ENCODE measurements around the gene RGS7BP.

RGS7BP gene

DNA sequence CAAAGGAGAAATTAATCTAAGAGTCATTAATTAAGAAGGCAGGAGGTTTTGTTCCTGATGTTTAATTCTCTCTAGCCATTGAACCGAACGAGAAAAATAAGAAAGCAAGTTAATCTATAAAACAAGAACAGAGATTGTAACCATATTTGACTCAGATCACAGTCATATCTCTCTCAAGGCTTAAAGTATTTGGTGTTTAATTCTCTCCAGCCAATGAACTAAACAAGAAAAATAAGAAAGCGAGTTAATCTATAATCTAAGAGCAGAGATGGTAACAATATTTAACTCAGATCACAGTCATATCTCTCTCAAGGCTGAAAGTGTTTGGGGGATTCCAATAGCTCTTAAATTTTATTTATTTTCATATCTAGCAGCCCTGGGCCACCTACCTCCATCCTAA is 110.1 kb downstream of the RGS7BP start:
- TF ChIP-seq, protein P1, sequence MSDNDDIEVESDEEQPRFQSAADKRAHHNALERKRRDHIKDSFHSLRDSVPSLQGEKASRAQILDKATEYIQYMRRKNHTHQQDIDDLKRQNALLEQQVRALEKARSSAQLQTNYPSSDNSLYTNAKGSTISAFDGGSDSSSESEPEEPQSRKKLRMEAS (IDR thresholded peaks at IDR 0.05): no peak
- TF ChIP-seq CREB1 (IDR thresholded peaks at IDR 0.05; ENCODE audit: low read depth) (no peak), EP300 (IDR thresholded peaks at IDR 0.05; ENCODE audit: borderline replicate concordance) (no peak), CEBPB (IDR thresholded peaks at IDR 0.05) (no peak), TAF1 (IDR thresholded peaks at IDR 0.05; ENCODE audit: low read depth) (no peak), RAD21 (IDR thresholded peaks at IDR 0.05; ENCODE audit: low read depth) (no peak), TEAD4 (IDR thresholded peaks at IDR 0.05) (no peak)

DNA sequence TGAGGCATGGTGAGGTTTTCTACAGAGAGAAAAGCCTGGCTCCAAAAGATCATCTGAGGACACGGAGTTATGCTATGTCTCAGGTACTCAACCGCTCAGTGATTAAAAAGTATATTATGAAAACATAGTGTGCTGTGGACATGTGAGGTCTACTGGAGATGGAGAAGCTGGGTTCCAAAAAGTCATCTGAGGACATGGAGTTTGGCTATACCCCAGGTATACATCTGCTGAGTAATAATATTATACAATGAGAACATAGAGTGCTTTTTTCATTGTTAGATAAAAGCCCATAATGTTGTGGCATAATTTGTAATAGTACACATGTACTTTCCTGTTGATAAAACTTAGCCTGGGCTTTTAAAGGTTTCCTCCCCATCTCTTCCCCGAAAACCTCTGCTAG is 113.8 kb downstream of the RGS7BP start:
- TF ChIP-seq YY1 (IDR thresholded peaks at IDR 0.05; ENCODE audit: low read depth): no peak
- TF ChIP-seq RAD21 (IDR thresholded peaks at IDR 0.05; ENCODE audit: low read depth): no peak
- no peak for TF ChIP-seq TAF1 (IDR thresholded peaks at IDR 0.05; ENCODE audit: low read depth)
- no peak for TF ChIP-seq FOXM1 (IDR thresholded peaks at IDR 0.05; ENCODE audit: borderline replicate concordance, low read depth)
- TF ChIP-seq CEBPB (IDR thresholded peaks at IDR 0.05): no peak
- TF ChIP-seq ZBTB7A (IDR thresholded peaks at IDR 0.05; ENCODE audit: low read depth): no peak
- TF ChIP-seq EGR1 (IDR thresholded peaks at IDR 0.05): no peak
- no peak for TF ChIP-seq TCF12 (IDR thresholded peaks at IDR 0.05; ENCODE audit: low read depth)
- no peak for TF ChIP-seq CREB1 (IDR thresholded peaks at IDR 0.05; ENCODE audit: low read depth)
- TF ChIP-seq NFIC (IDR thresholded peaks at IDR 0.05): no peak
- no peak for TF ChIP-seq EP300 (IDR thresholded peaks at IDR 0.05; ENCODE audit: borderline replicate concordance)
- no peak for TF ChIP-seq TEAD4 (IDR thresholded peaks at IDR 0.05)
- TF ChIP-seq, protein P2, sequence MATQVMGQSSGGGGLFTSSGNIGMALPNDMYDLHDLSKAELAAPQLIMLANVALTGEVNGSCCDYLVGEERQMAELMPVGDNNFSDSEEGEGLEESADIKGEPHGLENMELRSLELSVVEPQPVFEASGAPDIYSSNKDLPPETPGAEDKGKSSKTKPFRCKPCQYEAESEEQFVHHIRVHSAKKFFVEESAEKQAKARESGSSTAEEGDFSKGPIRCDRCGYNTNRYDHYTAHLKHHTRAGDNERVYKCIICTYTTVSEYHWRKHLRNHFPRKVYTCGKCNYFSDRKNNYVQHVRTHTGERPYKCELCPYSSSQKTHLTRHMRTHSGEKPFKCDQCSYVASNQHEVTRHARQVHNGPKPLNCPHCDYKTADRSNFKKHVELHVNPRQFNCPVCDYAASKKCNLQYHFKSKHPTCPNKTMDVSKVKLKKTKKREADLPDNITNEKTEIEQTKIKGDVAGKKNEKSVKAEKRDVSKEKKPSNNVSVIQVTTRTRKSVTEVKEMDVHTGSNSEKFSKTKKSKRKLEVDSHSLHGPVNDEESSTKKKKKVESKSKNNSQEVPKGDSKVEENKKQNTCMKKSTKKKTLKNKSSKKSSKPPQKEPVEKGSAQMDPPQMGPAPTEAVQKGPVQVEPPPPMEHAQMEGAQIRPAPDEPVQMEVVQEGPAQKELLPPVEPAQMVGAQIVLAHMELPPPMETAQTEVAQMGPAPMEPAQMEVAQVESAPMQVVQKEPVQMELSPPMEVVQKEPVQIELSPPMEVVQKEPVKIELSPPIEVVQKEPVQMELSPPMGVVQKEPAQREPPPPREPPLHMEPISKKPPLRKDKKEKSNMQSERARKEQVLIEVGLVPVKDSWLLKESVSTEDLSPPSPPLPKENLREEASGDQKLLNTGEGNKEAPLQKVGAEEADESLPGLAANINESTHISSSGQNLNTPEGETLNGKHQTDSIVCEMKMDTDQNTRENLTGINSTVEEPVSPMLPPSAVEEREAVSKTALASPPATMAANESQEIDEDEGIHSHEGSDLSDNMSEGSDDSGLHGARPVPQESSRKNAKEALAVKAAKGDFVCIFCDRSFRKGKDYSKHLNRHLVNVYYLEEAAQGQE (IDR thresholded peaks at IDR 0.05; ENCODE audit: low read depth): no peak
- TF ChIP-seq, protein P1 (IDR thresholded peaks at IDR 0.05): no peak
- TF ChIP-seq, protein P3, sequence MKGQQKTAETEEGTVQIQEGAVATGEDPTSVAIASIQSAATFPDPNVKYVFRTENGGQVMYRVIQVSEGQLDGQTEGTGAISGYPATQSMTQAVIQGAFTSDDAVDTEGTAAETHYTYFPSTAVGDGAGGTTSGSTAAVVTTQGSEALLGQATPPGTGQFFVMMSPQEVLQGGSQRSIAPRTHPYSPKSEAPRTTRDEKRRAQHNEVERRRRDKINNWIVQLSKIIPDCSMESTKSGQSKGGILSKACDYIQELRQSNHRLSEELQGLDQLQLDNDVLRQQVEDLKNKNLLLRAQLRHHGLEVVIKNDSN (IDR thresholded peaks at IDR 0.05): no peak

DNA sequence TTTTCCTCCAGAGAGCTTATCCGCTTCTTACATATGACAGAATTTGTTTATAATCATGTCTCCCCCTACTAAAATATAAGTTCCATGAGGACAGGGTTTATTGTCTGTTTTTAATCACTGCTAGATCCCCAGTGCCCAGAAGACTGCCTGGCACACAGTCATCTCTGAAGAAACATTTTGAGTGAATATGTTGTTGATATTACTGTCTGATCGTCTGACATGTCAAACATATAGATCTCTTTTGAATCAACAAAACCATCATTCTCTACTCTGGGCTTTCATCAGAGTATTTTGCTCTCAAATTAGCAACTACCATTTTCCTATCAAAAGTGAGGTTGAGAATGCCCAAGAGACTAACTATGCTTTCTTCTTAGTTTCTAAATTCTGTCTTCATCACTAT is 117.2 kb downstream of the RGS7BP start:
- TF ChIP-seq EP300 (IDR thresholded peaks at IDR 0.05; ENCODE audit: borderline replicate concordance): no peak

DNA sequence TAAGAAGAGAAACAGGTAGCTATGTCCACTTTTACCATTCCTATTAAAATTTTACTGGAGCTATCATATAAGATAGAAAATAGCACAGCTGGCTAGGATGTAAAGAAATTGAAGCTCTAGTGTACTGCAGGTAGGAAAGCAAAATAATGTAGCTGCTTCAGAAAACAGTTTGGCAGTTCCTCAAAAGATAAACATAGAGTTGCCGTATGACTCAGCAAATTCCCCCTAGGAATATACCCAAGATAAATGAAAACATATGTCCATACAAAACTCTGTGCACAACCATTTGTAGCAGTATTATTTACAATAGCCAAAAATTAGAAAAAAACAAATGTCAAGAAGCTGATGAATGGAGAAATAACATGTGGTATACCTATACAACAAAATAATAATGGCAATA is 119.9 kb downstream of the RGS7BP start:
- TF ChIP-seq, protein P1 (IDR thresholded peaks at IDR 0.05): no peak
- TF ChIP-seq FOXM1 (IDR thresholded peaks at IDR 0.05; ENCODE audit: borderline replicate concordance, low read depth): no peak
- TF ChIP-seq TCF12 (IDR thresholded peaks at IDR 0.05; ENCODE audit: low read depth): no peak
- no peak for TF ChIP-seq YY1 (IDR thresholded peaks at IDR 0.05; ENCODE audit: low read depth)
- TF ChIP-seq TEAD4 (IDR thresholded peaks at IDR 0.05): no peak
- no peak for TF ChIP-seq EP300 (IDR thresholded peaks at IDR 0.05; ENCODE audit: borderline replicate concordance)
- TF ChIP-seq EGR1 (IDR thresholded peaks at IDR 0.05): no peak
- TF ChIP-seq CEBPB (IDR thresholded peaks at IDR 0.05): no peak
- TF ChIP-seq RAD21 (IDR thresholded peaks at IDR 0.05; ENCODE audit: low read depth): no peak
- TF ChIP-seq ZBTB7A (IDR thresholded peaks at IDR 0.05; ENCODE audit: low read depth): no peak

DNA sequence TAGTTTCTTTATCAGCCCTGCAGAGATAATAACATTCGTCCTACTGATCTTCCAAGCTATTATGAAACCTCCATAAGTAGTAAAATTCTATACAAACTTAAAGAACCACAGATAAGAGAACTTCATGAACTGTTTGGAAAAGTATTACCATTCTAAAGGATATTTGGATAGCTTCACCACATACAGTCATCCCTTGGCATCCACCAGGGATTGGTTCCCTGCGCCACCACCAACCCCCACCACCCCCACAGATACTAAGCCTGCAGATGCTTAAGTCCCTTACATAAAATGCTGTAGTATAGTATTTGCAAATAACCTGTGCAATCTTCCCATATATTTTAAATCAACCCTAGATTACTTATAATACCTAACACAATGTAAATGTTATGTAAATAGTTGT is 123.1 kb downstream of the RGS7BP start:
- TF ChIP-seq, protein P1 (IDR thresholded peaks at IDR 0.05): no peak
- no peak for TF ChIP-seq EGR1 (IDR thresholded peaks at IDR 0.05)
- TF ChIP-seq CEBPB (IDR thresholded peaks at IDR 0.05): no peak
- no peak for TF ChIP-seq EP300 (IDR thresholded peaks at IDR 0.05; ENCODE audit: borderline replicate concordance)
- no peak for TF ChIP-seq CREB1 (IDR thresholded peaks at IDR 0.05; ENCODE audit: low read depth)
- TF ChIP-seq TEAD4 (IDR thresholded peaks at IDR 0.05): no peak
- TF ChIP-seq FOXM1 (IDR thresholded peaks at IDR 0.05; ENCODE audit: borderline replicate concordance, low read depth): no peak
- TF ChIP-seq RAD21 (IDR thresholded peaks at IDR 0.05; ENCODE audit: low read depth): no peak
- no peak for TF ChIP-seq ZBTB7A (IDR thresholded peaks at IDR 0.05; ENCODE audit: low read depth)
- TF ChIP-seq TCF12 (IDR thresholded peaks at IDR 0.05; ENCODE audit: low read depth): no peak
- TF ChIP-seq TAF1 (IDR thresholded peaks at IDR 0.05; ENCODE audit: low read depth): no peak
- no peak for TF ChIP-seq NFIC (IDR thresholded peaks at IDR 0.05)
- TF ChIP-seq YY1 (IDR thresholded peaks at IDR 0.05; ENCODE audit: low read depth): no peak
- TF ChIP-seq, protein P2 (IDR thresholded peaks at IDR 0.05; ENCODE audit: low read depth): no peak
- TF ChIP-seq, protein P3 (IDR thresholded peaks at IDR 0.05): no peak

DNA sequence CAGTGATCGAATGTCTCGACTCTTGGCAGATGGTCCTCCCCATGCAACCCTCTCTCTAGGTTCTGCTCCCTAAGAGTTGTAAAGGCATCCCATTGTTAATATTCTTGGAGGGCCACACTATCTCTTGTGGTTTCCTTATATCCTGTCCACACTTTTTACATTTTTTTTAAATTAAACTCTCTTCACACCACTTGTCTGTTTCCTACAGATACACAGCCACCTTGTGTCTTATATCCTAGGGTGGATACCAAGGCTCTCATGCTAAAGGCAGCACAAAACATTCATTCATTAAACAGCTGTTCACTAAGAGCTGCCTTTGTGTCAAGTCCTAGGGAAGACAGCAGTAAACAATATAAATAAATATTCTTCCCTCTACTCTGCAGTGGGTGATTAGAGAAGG is 124.0 kb downstream of the RGS7BP start:
- TF ChIP-seq RAD21 (IDR thresholded peaks at IDR 0.05; ENCODE audit: low read depth) (no peak), EP300 (IDR thresholded peaks at IDR 0.05; ENCODE audit: borderline replicate concordance) (no peak), CEBPB (IDR thresholded peaks at IDR 0.05) (no peak), NFIC (IDR thresholded peaks at IDR 0.05) (no peak), CREB1 (IDR thresholded peaks at IDR 0.05; ENCODE audit: low read depth) (no peak), ZBTB7A (IDR thresholded peaks at IDR 0.05; ENCODE audit: low read depth) (no peak), FOXM1 (IDR thresholded peaks at IDR 0.05; ENCODE audit: borderline replicate concordance, low read depth) (no peak), TCF12 (IDR thresholded peaks at IDR 0.05; ENCODE audit: low read depth) (no peak), TAF1 (IDR thresholded peaks at IDR 0.05; ENCODE audit: low read depth) (no peak)
- TF ChIP-seq, protein P2 (IDR thresholded peaks at IDR 0.05; ENCODE audit: low read depth): no peak

Measured in Ishikawa (cell line).